GM10266 (cell line): ENCODE results near the gene GRPR.
A peak's percentile ranks its signal among the peaks of the same experiment; 100 is the strongest.

Source experiments
- DNase-seq: peaks from one replicate; pipeline ENCODE4 v3.0.0; 2012; ENCODE audit errors: extremely low spot score
- CTCF ChIP-seq: IDR thresholded peaks from 2 replicates; pipeline ENCODE4 v1.5.1; 2012; ENCODE audit warnings: mild to moderate bottlenecking, low read depth; ENCODE audit not compliant: control insufficient read depth, insufficient read depth; ENCODE audit errors: missing control alignments

Gene GRPR

GRCh38 chrX:16136080-16136479, 12.7 kb downstream of the GRPR start:
- no peak for TF ChIP-seq CTCF
- no peak for DNase-seq

GRCh38 chrX:16137416-16138107, 14.2 kb downstream of the GRPR start:
- DNase-seq, result no peak
- no peak for TF ChIP-seq CTCF

GRCh38 chrX:16138108-16138427, 14.7 kb downstream of the GRPR start:
- peak; percentile 43 for TF ChIP-seq CTCF
- no peak for DNase-seq

GRCh38 chrX:16140448-16140847, 17.1 kb downstream of the GRPR start:
- no peak for TF ChIP-seq CTCF
- no peak for DNase-seq

GRCh38 chrX:16140983-16141382, 17.6 kb downstream of the GRPR start:
- DNase-seq, result no peak
- TF ChIP-seq CTCF, result no peak

- DNase-seq, result no peak
- no peak for TF ChIP-seq CTCF
Measured at GRCh38 chrX:16141422-16142245, 18.3 kb downstream of the GRPR start.

GRCh38 chrX:16142246-16142558, 18.8 kb downstream of the GRPR start:
- no peak for TF ChIP-seq CTCF
- no peak for DNase-seq
